H1 (cell line): ENCODE data around the gene FANCF. TPM values are rescaled to one million over a fixed set of nuclear protein-coding genes. Genes with fewer than 3 reads are reported as not detected.

Source experiments
- CTCF ChIA-PET: fragments of 300-600 bp; sonication (Branson Sonifier 250); formaldehyde crosslinking; loops from one replicate; lab custom pipeline; 2021; ENCODE audit not compliant: partially characterized antibody; lab: Charles Lee
- POLR2A ChIA-PET: fragments of 300-600 bp; sonication (Branson Sonifier 250); formaldehyde crosslinking; loops from one replicate; lab custom pipeline; 2021; ENCODE audit warnings: inconsistent platforms; ENCODE audit not compliant: partially characterized antibody; lab: Charles Lee
- DNase-seq, 2 experiments: peaks; one replicate each; pipeline versions ENCODE4 v3.0.0 to v3.0.0-alpha.2; 2010 to 2022; ENCODE audit warnings: low spot score in 2 of 2, low read depth in 1 of 2, mixed read lengths in 1 of 2
- FAIRE-seq: peaks from 2 replicates; lab custom pipeline; 2011; peaks lifted over from hg19 to GRCh38; lab: Jason Lieb, UNC
- H2AFZ ChIP-seq: 2 replicates; pipeline ENCODE4 v1.8.1; 2012; ENCODE audit warnings: low read length, inconsistent platforms
- H2AK5ac ChIP-seq: 2 replicates; pipeline ENCODE4 v1.6.1; 2013; ENCODE audit warnings: low read depth, low read length
- H2BK120ac ChIP-seq: replicated peaks from 2 replicates; pipeline ENCODE3; 2013; ENCODE audit warnings: low read depth, low read length, inconsistent platforms
- H2BK12ac ChIP-seq: 2 replicates; pipeline ENCODE4 v1.6.1; 2013; ENCODE audit warnings: low read depth, low read length
- H2BK15ac ChIP-seq: 2 replicates; pipeline ENCODE4 v1.6.1; 2013; ENCODE audit warnings: low read length
- H2BK20ac ChIP-seq: 2 replicates; pipeline ENCODE4 v1.6.1; 2013; ENCODE audit warnings: low read length
- H2BK5ac ChIP-seq: 2 replicates; pipeline ENCODE4 v1.6.1; 2013; ENCODE audit warnings: low read depth, low read length
- H3K14ac ChIP-seq: 2 replicates; pipeline ENCODE4 v1.6.1; 2013; ENCODE audit warnings: inconsistent platforms; ENCODE audit not compliant: insufficient read length
- H3K18ac ChIP-seq: 2 replicates; pipeline ENCODE4 v1.6.1; 2013; ENCODE audit warnings: low read length; ENCODE audit errors: extremely low read depth
- H3K23ac ChIP-seq: 2 replicates; pipeline ENCODE4 v1.6.1; 2013; ENCODE audit warnings: inconsistent platforms; ENCODE audit not compliant: insufficient read length
- H3K23me2 ChIP-seq: 2 replicates; pipeline ENCODE4 v1.6.1; 2013; ENCODE audit warnings: low read depth, low read length
- H3K27ac ChIP-seq: 2 replicates; pipeline ENCODE4 v1.6.1; 2011; ENCODE audit warnings: low read depth, low read length, inconsistent platforms
- H3K27me3 ChIP-seq, 4 experiments: replicated peaks in 1 of 4; 1 replicate in 1 of 4; 2 replicates in 3 of 4; pipeline versions ENCODE4 v1.6.1 to v1.8.1; 2011 to 2013; ENCODE audit warnings: low read length in 3 of 4, mild to moderate bottlenecking in 3 of 4, inconsistent platforms in 2 of 4, mixed read lengths in 2 of 4, moderate library complexity in 1 of 4; ENCODE audit not compliant: control insufficient read depth in 3 of 4, insufficient read depth in 3 of 4; ENCODE audit errors: extremely low read depth in 1 of 4
- H3K36me3 ChIP-seq, 4 experiments: 2 replicates each; pipeline versions ENCODE4 v1.6.1 to v1.8.1; 2011 to 2013; ENCODE audit warnings: mild to moderate bottlenecking in 4 of 4, low read length in 3 of 4, moderate library complexity in 2 of 4, control low read depth in 1 of 4, inconsistent platforms in 1 of 4; ENCODE audit not compliant: insufficient read depth in 4 of 4, control insufficient read depth in 2 of 4
- H3K4ac ChIP-seq: replicated peaks from 2 replicates; pipeline ENCODE3; 2013; ENCODE audit warnings: low read length, low read depth, mixed read lengths, inconsistent platforms; ENCODE audit not compliant: insufficient read length
- H3K4me1 ChIP-seq, 4 experiments: replicated peaks in 1 of 4; 1 replicate in 1 of 4; 2 replicates in 3 of 4; pipeline versions ENCODE4 v1.6.1 to v1.8.1; 2011 to 2013; ENCODE audit warnings: low read length in 3 of 4, inconsistent platforms in 2 of 4, mixed read lengths in 1 of 4; ENCODE audit not compliant: insufficient read depth in 4 of 4, control insufficient read depth in 3 of 4
- H3K4me2 ChIP-seq, 2 experiments: 2 replicates each; pipeline versions ENCODE4 v1.6.1 to v1.8.1; 2011 to 2013; ENCODE audit warnings: low read depth in 2 of 2, low read length in 2 of 2, control low read depth in 1 of 2, inconsistent platforms in 1 of 2, mild to moderate bottlenecking in 1 of 2; ENCODE audit not compliant: insufficient read depth in 1 of 2
- H3K4me3 ChIP-seq, 4 experiments: fragments of 200-600, 300-600 bp in 1 of 4; sonication (generic), shearing (Covaris generic), sonication (Bioruptor Twin) in 1 of 4; 2 replicates each; pipeline versions ENCODE4 v1.5.1 to v1.8.1; 2011 to 2016; ENCODE audit warnings: low read length in 4 of 4, low read depth in 3 of 4, control low read depth in 2 of 4, inconsistent platforms in 2 of 4, mild to moderate bottlenecking in 2 of 4, mixed read lengths in 1 of 4, moderate library complexity in 1 of 4; ENCODE audit not compliant: insufficient read depth in 2 of 4; ENCODE audit errors: extremely low read depth in 1 of 4
- H3K56ac ChIP-seq: replicated peaks from 2 replicates; pipeline ENCODE3; 2013; ENCODE audit warnings: low read depth, mild to moderate bottlenecking, mixed read lengths, low read length, inconsistent platforms; ENCODE audit not compliant: insufficient read length
- H3K79me1 ChIP-seq: 2 replicates; pipeline ENCODE4 v1.6.1; 2013; ENCODE audit warnings: low read depth, low read length, control low read depth
- H3K79me2 ChIP-seq, 2 experiments: 2 replicates each; pipeline versions ENCODE4 v1.6.1 to v1.8.1; 2012 to 2013; ENCODE audit warnings: low read length in 2 of 2, mild to moderate bottlenecking in 2 of 2, inconsistent platforms in 1 of 2; ENCODE audit not compliant: insufficient read depth in 2 of 2, control insufficient read depth in 1 of 2
- H3K9ac ChIP-seq, 4 experiments: replicated peaks in 1 of 4; 1 replicate in 1 of 4; 2 replicates in 3 of 4; pipeline versions ENCODE4 v1.6.1 to v1.8.1; 2011 to 2013; ENCODE audit warnings: low read depth in 3 of 4, low read length in 3 of 4, control low read depth in 2 of 4, mild to moderate bottlenecking in 2 of 4, moderate library complexity in 2 of 4, inconsistent platforms in 1 of 4; ENCODE audit errors: extremely low read depth in 1 of 4
- H3K9me3 ChIP-seq, 2 experiments: 2 replicates each; pipeline versions ENCODE4 v1.6.1 to v1.8.1; 2012 to 2013; ENCODE audit warnings: mild to moderate bottlenecking in 2 of 2, moderate library complexity in 2 of 2, control low read depth in 1 of 2, inconsistent platforms in 1 of 2, low read depth in 1 of 2, low read length in 1 of 2, mixed read lengths in 1 of 2; ENCODE audit not compliant: insufficient read depth in 2 of 2
- H4K20me1 ChIP-seq, 2 experiments: replicated peaks in 1 of 2; 2 replicates each; pipeline versions ENCODE3 to v1.8.1; 2011 to 2013; ENCODE audit warnings: inconsistent platforms in 2 of 2, low read length in 2 of 2, mild to moderate bottlenecking in 1 of 2; ENCODE audit not compliant: insufficient read depth in 2 of 2, control insufficient read depth in 1 of 2
- H4K5ac ChIP-seq: 2 replicates; pipeline ENCODE4 v1.6.1; 2013; ENCODE audit warnings: low read length, low read depth, mixed read lengths, inconsistent platforms; ENCODE audit not compliant: insufficient read length
- H4K8ac ChIP-seq: 2 replicates; pipeline ENCODE4 v1.8.0; 2013; ENCODE audit warnings: mild to moderate bottlenecking, moderate library complexity, low read length, inconsistent platforms; ENCODE audit not compliant: insufficient read depth; ENCODE audit errors: extremely low read depth
- H4K91ac ChIP-seq: replicated peaks from 2 replicates; pipeline ENCODE3; 2013; ENCODE audit warnings: low read length, mixed read lengths, inconsistent platforms; ENCODE audit not compliant: insufficient read length
- CEBPB ChIP-seq: IDR thresholded peaks from 2 replicates; pipeline ENCODE4 v1.6.1; 2012; ENCODE audit warnings: low read depth, low read length
- HDAC6 ChIP-seq: IDR thresholded peaks from one replicate; pipeline ENCODE4 v1.7.1; 2012; ENCODE audit warnings: low read depth, mild to moderate bottlenecking, inconsistent platforms, low read length, moderate library complexity
- WGBS, 2 experiments: shearing (Covaris generic) in 1 of 2; methylation state at CpG; one replicate each; pipeline versions ENCODE4 v1.1.6 to v1.1.7; 2013 to 2015; ENCODE audit warnings: low lambda C conversion rate in 2 of 2, mixed read lengths in 2 of 2, inconsistent platforms in 1 of 2, low coverage in 1 of 2, missing lambda C conversion rate in 1 of 2; ENCODE audit not compliant: insufficient replicate concordance in 2 of 2, insufficient coverage in 1 of 2, insufficient read length in 1 of 2; ENCODE audit errors: extremely low coverage in 1 of 2, missing lambda C conversion rate in 1 of 2; 5-methylcytosine and 5-hydroxymethylcytosine counted together
- polyA plus RNA-seq, 7 experiments: library from polyadenylated mRNA; depleted of rRNA in 3 of 7; stranded (reverse) in 5 of 7; unstranded in 2 of 7; fragments of >200 nt in 5 of 7; fragments of 200-250 nt in 2 of 7; gene quantifications; 1 replicate in 5 of 7; 2 replicates in 1 of 7; 4 replicates in 1 of 7; pipeline versions ENCODE4 v1.2.1 to v1.2.3, GENCODE V29; 2011 to 2013; ENCODE audit warnings: missing spikeins in 2 of 7, mixed read lengths in 2 of 7
- total RNA-seq: library from RNA; stranded (reverse); fragmentation: NEBNext Ultra II Directional; extraction: Animal tissue kit (Norgen Biotek cat#: 25700); gene quantifications from 2 replicates; pipeline ENCODE4 v1.2.1, GENCODE V29; 2021
- TF ChIP-seq, protein P1 (sequence below): IDR thresholded peaks from 2 replicates; pipeline ENCODE4 v1.6.1; 2012; ENCODE audit warnings: inconsistent platforms

Gene FANCF
- total and polyA plus RNA-seq, 2 of the 8 experiments (the other 6 are each of a cell fraction or from before 2014, with no cell fraction given) = 10.0 to 29.4 TPM

- H2BK15ac ChIP-seq = no peak overlapping the region
- H3K23me2 ChIP-seq = no peaks in the 10 kb centered on the region
- WGBS, 2 experiments = 85% methylated on average over 1 of the region's 1 CpG; no CpG with 5 or more reads in 1 of the 2 experiments
- no peak overlapping the region for H4K5ac ChIP-seq
- no peak overlapping the region for H3K9ac ChIP-seq
- H3K79me1 ChIP-seq = no peaks in the 10 kb centered on the region
- H3K4me1 ChIP-seq = 0 out of 7 replicates have a peak, but pooled peaks cover 0 to 3% (median 0%) of the 10 kb centered on the region in 4 experiments
- no peaks in the 10 kb centered on the region for H3K36me3 ChIP-seq
- no peak overlapping the region for H2BK120ac ChIP-seq
- no peak overlapping the region for H3K18ac ChIP-seq
- ChIA-PET CTCF (interaction anchor here (2.3 kb wide), 1 partner anchor 11 kb away, joined by 8 read pairs; no protein-coding TSS in a partner anchor), POLR2A (interaction anchor here (1.4 kb wide), 1 partner anchor 34 kb away, joined by 4 read pairs; the partner anchor contains the start of gene FANCF)
- H2BK12ac ChIP-seq = no peak overlapping the region
- no peak overlapping the region for H4K8ac ChIP-seq
- H2AFZ ChIP-seq = no peak overlapping the region
- no peak overlapping the region for H2BK5ac ChIP-seq
- no peak overlapping the region for H3K23ac ChIP-seq
- no peak overlapping the region for H3K14ac ChIP-seq
- no peak overlapping the region for H3K4me3 ChIP-seq
- no peaks in the 10 kb centered on the region for H3K9me3 ChIP-seq
- no peak overlapping the region for H2AK5ac ChIP-seq
- no peaks in the 10 kb centered on the region for H4K20me1 ChIP-seq
- H3K4ac ChIP-seq = no peak overlapping the region
- no peak overlapping the region for H3K27ac ChIP-seq
- no peak overlapping the region for H3K56ac ChIP-seq
- H2BK20ac ChIP-seq = no peak overlapping the region
- no peak overlapping the region for H3K4me2 ChIP-seq
- FAIRE-seq = no peak
- no peak for DNase-seq
- no peaks in the 10 kb centered on the region for H3K79me2 ChIP-seq
- no peaks in the 10 kb centered on the region for H3K27me3 ChIP-seq
- H4K91ac ChIP-seq = no peak overlapping the region
- no peak for TF ChIP-seq HDAC6
- no peak for TF ChIP-seq CEBPB
- TF ChIP-seq, protein P1, sequence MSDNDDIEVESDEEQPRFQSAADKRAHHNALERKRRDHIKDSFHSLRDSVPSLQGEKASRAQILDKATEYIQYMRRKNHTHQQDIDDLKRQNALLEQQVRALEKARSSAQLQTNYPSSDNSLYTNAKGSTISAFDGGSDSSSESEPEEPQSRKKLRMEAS = no peak
Measured at GRCh38 chr11:22659783-22660182, 34.2 kb upstream of the FANCF start.
